ENCODE results near the gene HOXA13.

Gene HOXA13

GRCh38 chr7:27207348-27207985 is 7.6 kb upstream of the HOXA13 start:
- DNase-seq (ENCODE audit: low read depth in 2 of 2): no peak

GRCh38 chr7:27205325-27206280 is 5.7 kb upstream of the HOXA13 start:
- DNase-seq (ENCODE audit: low read depth in 2 of 2): no peak

GRCh38 chr7:27204851-27205322 is 5.0 kb upstream of the HOXA13 start:
- DNase-seq (ENCODE audit: low read depth in 2 of 2): no peak

GRCh38 chr7:27203964-27204594 is 4.2 kb upstream of the HOXA13 start:
- DNase-seq (ENCODE audit: low read depth in 2 of 2): no peak

GRCh38 chr7:27203365-27203953 is 3.6 kb upstream of the HOXA13 start:
- DNase-seq (ENCODE audit: low read depth in 2 of 2): no peak

GRCh38 chr7:27202862-27203134 is 2.9 kb upstream of the HOXA13 start:
- no peak for DNase-seq (ENCODE audit: low read depth in 2 of 2)

GRCh38 chr7:27202018-27202861 is 2.3 kb upstream of the HOXA13 start:
- DNase-seq (ENCODE audit: low read depth in 2 of 2): no peak

GRCh38 chr7:27201580-27202017 is 1.7 kb upstream of the HOXA13 start:
- no peak for DNase-seq (ENCODE audit: low read depth in 2 of 2)

GRCh38 chr7:27200761-27201579 is 1.1 kb upstream of the HOXA13 start:
- DNase-seq (ENCODE audit: low read depth in 2 of 2): no peak

- DNase-seq (ENCODE audit: low read depth in 2 of 2): no peak
These were observed 755 bp downstream of the HOXA13 start for GRCh38 chr7:27198871-27199801.

- no peak for DNase-seq (ENCODE audit: low read depth in 2 of 2)
These were observed 1.6 kb downstream of the HOXA13 start for GRCh38 chr7:27198138-27198841.

GRCh38 chr7:27197137-27198042 is 2.5 kb downstream of the HOXA13 start:
- no peak for DNase-seq (ENCODE audit: low read depth in 2 of 2)

GRCh38 chr7:27196287-27196767 is 3.6 kb downstream of the HOXA13 start:
- DNase-seq (ENCODE audit: low read depth in 2 of 2): peak; percentile 66 to 71

GRCh38 chr7:27194686-27195379 is 5.1 kb downstream of the HOXA13 start:
- no peak for DNase-seq (ENCODE audit: low read depth in 2 of 2)

- DNase-seq (ENCODE audit: low read depth in 2 of 2): no peak
These were observed 5.9 kb downstream of the HOXA13 start for GRCh38 chr7:27194002-27194352.

- DNase-seq (ENCODE audit: low read depth in 2 of 2): no peak
These were observed 6.4 kb downstream of the HOXA13 start for GRCh38 chr7:27193335-27194001.

All from activated CD8-positive, alpha-beta memory T cell treated with anti-CD3 and anti-CD28 coated beads for 4 hours (primary cell).